HG02852 (cell line): ENCODE measurements around the gene CD164.
"Not testable (repeated sequence)": the region's sequence is repeated elsewhere in the genome, so short reads cannot be mapped to it uniquely, and the experiment has no call there.

ENCODE experiments used
- ATAC-seq: cut with Tn5 transposase; IDR thresholded peaks from one replicate; pipeline ENCODE4 v1.9.1; 2021; ENCODE audit warnings: mild to moderate bottlenecking, moderate library complexity; ENCODE audit not compliant: unreplicated experiment

Gene CD164

GRCh38 chr6:109344226-109344625, 38.0 kb downstream of the CD164 start:
- no peak for ATAC-seq

DNA sequence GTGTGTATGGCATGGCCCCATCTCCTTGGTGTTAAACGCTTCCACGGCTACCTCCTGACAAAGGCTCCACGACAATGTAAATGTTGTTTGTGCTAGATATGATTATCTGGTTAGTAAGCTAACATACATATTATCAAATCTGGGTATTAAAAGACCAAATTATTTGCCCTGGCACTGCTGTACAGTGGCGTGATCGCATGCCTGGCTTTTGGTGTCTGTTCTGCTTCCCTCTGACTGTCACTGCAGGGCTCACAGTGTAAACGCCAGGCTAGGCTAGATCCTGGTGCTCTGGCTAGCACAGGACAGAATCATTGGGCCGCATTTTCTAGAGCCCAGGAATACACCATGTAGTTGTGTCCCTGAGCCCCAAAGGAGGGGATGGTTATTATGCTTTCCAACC, 38.7 kb downstream of the CD164 start:
- ATAC-seq, result no peak

DNA sequence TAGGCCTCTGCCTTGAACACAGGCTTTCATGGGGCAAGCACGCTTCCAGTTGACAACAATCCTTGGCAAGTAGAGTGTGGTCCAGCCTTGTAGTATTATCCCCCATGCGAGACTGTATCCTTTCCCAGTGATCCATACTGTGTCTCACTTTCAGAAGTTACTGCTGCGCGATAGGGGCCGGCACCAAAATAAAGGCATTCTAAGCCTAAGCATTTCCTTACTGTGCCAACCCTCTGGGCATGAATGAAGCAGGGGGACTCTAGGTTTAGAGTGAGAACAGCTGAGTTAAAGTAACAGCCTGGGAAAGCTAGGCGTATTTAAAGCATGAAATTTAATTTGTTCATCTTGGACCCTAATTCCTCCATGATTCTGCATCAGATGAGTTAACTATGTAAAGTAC, 39.4 kb downstream of the CD164 start:
- ATAC-seq, result no peak

GRCh38 chr6:109342506-109342905, 39.8 kb downstream of the CD164 start:
- no peak for ATAC-seq

- ATAC-seq, result no peak
These were observed 41.5 kb downstream of the CD164 start for GRCh38 chr6:109340811-109341210.

GRCh38 chr6:109339906-109340678, 42.2 kb downstream of the CD164 start:
- ATAC-seq, result no peak

- no peak for ATAC-seq
These were observed 45.9 kb downstream of the CD164 start for GRCh38 chr6:109336221-109336961.

DNA sequence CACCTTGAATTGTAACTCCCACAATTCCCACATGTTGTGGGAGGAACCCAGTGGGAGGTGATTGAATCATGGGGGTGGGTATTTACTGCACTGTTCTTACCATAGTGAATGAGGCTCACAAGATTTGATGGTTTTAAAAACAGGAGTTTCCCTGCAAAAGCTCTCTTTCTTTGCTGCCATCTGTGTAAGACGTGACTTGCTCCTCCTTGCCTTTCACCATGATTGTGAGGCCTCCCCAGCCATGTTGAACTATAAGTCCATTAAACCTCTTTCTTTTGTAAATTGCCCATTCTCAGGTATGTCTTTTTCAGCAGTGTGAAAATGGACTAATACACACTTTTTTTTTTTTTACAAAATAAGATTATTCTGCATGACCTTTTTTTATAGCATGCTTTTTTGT, 48.4 kb downstream of the CD164 start:
- not testable (repeated sequence) for ATAC-seq

DNA sequence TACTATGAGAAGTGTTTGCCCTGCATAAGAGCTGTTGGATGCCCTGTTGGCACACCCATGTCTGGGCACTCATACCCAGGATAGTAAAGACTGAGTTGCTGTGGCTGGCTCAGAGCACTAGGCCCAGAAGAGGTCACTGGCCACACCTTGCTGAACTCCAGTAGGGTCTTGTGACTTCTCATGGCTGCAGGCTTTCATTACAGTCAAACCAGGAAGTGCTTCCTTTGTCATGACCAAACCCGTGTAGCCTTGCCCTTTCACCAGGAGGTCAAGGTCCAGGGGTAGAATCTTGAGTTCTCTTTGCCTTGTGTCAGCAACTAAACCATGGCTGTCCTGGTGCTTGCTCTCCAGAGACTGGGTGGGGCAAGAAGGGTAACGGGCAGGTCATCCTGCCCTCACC, 49.5 kb downstream of the CD164 start:
- no peak for ATAC-seq

DNA sequence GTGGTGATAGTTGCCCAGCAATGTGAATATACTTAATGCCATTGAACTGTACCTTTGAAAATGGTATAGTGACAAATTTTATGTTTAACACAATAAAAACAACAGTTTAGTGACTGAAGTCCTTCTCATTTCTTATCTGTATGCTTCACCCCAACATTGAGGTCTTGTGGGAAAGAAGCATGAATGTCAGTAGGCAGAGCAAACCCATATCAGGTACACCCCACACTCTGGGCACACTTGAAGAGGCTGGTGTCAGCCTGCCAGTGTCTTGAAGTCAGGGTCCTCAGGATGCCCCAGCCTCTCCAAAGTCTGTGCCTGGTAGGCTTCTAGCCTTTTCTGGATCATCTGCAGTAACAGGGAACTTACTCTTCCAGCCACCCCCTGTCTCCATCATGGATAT, 51.2 kb downstream of the CD164 start:
- no peak for ATAC-seq

- ATAC-seq, result no peak
These were observed 52.0 kb downstream of the CD164 start for GRCh38 chr6:109330263-109330662.

DNA sequence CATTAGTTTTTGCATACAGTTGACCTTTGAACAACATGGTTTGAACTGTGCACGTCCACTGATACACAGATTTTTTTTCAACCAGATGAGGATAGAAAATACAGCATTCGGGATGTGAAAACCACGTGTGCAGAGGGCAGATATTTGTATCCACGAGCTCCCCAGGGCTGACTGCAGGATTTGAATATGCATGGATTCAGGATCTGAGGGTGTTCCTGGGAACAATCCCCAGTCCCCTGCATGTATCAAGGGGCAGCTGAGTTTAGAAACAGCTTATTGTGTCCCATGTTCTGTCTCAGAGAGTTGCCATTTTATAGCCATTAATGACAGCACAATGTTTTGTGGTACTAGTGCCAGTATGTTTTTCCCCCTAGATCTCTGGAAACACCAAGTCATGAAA, 53.6 kb downstream of the CD164 start:
- no peak for ATAC-seq

DNA sequence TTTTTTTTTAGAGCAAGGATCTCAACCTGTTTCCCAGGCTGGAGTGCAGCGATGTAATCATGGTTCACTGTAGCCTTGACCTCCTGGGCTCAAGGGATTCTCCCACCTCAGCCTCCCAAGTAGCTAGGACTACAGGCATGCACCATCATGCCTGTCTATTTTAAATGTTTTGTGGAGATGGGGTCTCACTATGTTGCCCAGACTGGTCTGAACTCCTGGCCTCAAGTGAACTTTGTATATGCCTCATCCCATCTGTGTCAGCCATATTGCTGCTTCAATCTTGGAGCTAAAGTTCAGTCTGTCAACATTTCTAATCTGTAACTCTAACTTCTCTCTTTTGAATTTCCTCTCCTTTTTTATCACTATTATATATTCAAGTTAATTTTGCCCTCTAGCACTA, 54.3 kb downstream of the CD164 start:
- no peak for ATAC-seq

GRCh38 chr6:109327491-109327890, 54.8 kb downstream of the CD164 start:
- ATAC-seq, result no peak

DNA sequence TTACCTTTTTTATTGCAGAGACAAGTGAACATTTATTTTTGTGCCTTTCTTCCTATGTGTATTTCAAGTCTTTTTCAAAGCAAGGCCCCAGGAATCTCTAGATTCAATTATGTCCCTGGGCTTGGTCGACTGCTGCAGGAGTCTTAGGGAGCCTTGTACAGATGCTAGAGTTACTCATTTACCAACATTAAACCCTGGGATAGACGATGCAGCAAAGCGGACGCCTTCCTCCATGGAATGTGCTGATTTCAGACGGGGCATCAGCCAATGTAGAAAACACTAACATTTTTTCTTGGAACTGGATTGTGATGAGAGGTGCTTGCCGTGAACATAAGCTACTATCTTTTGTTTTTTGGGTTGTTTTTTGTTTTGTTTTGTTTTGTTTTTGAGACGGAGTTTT, 55.9 kb downstream of the CD164 start:
- ATAC-seq, result no peak

GRCh38 chr6:109325400-109325801, 56.9 kb downstream of the CD164 start:
- no peak for ATAC-seq

GRCh38 chr6:109323241-109323640, 59.0 kb downstream of the CD164 start:
- ATAC-seq, result no peak

- no peak for ATAC-seq
These were observed 59.4 kb downstream of the CD164 start for GRCh38 chr6:109322825-109323224.

DNA sequence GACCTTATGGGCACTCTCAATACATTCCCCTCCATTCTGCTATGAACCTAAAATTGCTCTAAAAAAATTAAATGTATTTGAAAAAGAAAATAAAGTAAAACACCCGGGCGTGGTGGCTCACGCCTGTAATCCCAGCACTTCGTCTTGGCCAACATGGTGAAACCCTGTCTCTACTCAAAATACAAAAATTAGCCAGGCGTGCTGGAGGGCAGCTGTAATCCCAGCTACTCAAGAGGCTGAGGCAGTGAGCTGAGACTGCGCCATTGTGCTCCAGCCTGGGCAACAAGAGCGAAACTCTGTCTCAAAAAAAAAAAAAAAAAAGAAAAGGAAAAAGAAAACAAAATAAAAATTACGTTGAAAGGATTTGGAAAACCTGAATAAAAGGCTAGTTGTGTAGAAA, 60.5 kb downstream of the CD164 start:
- no peak for ATAC-seq

GRCh38 chr6:109320072-109320471, 62.2 kb downstream of the CD164 start:
- no peak for ATAC-seq

DNA sequence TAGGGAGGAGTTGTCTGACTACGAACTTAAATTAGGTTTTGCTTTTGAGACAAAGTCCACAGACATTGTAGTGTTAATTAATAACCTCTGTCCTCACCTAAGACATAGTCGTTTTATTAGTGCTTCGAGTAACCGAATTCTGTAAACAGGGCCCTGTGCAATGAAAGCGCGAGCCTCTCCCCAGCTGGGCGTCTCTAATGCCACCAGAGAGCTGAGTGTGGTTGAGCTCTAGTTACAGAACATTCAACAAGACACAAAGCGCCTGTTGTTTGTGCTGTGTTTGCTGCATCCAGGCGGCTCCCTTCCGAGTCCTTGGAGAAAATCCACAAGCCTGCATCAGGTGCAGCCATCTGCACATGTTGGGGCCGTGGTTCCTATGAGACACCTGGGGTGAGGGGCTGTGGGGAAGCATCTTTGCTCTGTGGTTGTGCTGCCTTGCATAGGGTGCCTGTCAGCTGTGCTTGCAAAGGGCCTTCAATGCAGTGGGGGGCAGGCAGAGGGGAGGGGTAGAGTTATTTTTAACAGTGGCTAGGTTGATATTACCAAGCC, 63.9 kb downstream of the CD164 start:
- ATAC-seq, result no peak

GRCh38 chr6:109316909-109317308, 65.4 kb downstream of the CD164 start:
- ATAC-seq, result no peak
